ENCODE results near the gene TBC1D8B. TPM values are rescaled to one million over a fixed set of nuclear protein-coding genes. Genes with fewer than 3 reads are reported as not detected.
"Not testable (repeated sequence)": the region's sequence is repeated elsewhere in the genome, so short reads cannot be mapped to it uniquely, and the experiment has no call there.

TBC1D8B gene
- total and polyA plus RNA-seq, 2 of the 4 experiments (the other 2 are of a cell fraction) = 8.3 to 10.4 TPM

DNA sequence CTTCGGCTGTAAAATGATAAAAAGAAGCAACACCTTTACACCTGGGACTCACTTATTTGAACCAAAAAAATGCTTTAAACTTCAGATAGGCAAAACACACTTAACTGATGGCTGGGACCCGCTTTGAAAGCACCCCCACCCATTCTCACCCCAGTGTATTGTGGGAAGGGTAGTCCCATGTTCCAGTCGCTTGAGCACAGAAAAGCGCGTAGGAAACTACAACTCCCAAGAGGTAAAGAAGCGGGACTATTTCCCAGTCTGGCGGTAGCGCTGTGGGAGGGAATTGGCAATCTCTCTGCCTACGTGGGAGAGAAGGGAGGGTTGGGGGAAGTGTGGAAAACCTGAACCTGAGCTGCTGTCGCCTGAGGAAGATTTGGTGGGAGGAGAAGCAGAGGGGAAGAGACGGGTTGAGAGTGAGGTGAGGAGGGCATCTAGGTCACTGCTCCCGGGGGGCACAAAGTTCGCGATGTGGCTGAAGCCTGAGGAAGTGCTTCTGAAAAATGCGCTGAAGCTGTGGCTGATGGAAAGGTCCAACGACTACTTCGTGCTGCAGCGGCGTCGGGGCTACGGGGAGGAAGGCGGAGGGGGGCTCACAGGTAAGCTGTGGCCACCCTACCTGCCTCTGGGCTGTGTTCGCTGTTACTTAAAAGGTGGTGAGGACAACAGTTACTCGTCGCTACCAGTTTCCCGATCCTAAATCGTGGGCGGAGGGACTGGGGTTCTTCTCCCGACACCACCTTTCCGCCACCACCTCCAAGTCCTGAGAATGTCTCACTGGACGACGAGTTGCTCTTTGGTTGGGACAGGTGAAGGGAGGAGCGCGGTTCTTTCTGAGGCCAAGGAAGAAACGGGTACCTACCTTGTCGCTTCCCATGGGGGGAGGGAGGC, at the start of gene TBC1D8B (continued):
- TF ChIP-seq, protein P1, sequence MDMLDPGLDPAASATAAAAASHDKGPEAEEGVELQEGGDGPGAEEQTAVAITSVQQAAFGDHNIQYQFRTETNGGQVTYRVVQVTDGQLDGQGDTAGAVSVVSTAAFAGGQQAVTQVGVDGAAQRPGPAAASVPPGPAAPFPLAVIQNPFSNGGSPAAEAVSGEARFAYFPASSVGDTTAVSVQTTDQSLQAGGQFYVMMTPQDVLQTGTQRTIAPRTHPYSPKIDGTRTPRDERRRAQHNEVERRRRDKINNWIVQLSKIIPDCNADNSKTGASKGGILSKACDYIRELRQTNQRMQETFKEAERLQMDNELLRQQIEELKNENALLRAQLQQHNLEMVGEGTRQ (IDR thresholded peaks at IDR 0.05; ENCODE audit: low read depth, low read length) = no peak
- TF ChIP-seq NFE2L2 (IDR thresholded peaks at IDR 0.05; ENCODE audit: low read depth, low read length) = no peak

DNA sequence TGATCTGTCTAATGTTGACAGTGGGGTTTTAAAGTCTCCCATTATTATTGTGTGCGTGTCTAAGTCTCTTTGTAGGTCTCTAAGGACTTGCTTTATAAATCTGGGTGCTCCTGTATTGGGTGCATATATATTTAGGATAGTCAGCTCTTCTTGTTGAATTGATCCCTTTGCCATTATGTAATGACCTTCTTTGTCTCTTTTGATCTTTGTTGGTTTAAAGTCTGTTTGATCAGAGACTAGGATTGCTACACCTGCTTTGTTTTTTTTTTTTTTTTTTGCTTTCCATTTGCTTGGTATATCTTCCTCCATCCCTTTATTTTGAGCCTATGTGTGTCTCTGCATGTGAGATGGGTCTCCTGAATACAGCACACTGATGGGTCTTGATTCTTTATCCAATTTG, 33.2 kb upstream of the TBC1D8B start:
- H3K9me1 ChIP-seq (ENCODE audit: insufficient read depth, low read length); POLR2A ChIA-PET (ENCODE audit: unreplicated experiment); H2AK9ac ChIP-seq (replicated peaks; ENCODE audit: low read depth, low read length, poor library complexity); H4K20me1 ChIP-seq (ENCODE audit: insufficient read depth, low read length); H3K14ac ChIP-seq (replicated peaks; ENCODE audit: low read depth, low read length); intact Hi-C loops (cut with micrococcal nuclease); dilution Hi-C loops (cut with HindIII; ENCODE audit: low sequenced_read_pairs, unreplicated experiment); H2BK15ac ChIP-seq (ENCODE audit: low read depth, low read length); H4K5ac ChIP-seq (ENCODE audit: low read depth, low read length); H3K23ac ChIP-seq (ENCODE audit: low read depth, low read length); H3K27ac ChIP-seq (ENCODE audit: insufficient read depth, low read length); H2AK5ac ChIP-seq (ENCODE audit: low read depth, low read length); H3K4me3 ChIP-seq (ENCODE audit: insufficient read depth, low read depth, low read length); H3K36me3 ChIP-seq (ENCODE audit: control insufficient read depth, insufficient read depth, low read length); DNase-seq; H3K4ac ChIP-seq (ENCODE audit: low read depth, low read length); H3K56ac ChIP-seq (ENCODE audit: extremely low read depth, insufficient read depth, low read length); H3K79me1 ChIP-seq (ENCODE audit: low read depth in 1 of 2, low read length in 2 of 2); H3K27me3 ChIP-seq (ENCODE audit: control insufficient read depth, insufficient read depth, low read length); H3K4me1 ChIP-seq (ENCODE audit: control insufficient read depth, insufficient read depth, low read length); in situ Hi-C loops (cut with MboI; ENCODE audit: low sequenced_read_pairs); H3K9ac ChIP-seq (ENCODE audit: low read depth, low read length); CTCF ChIA-PET; H3K18ac ChIP-seq (ENCODE audit: low read depth, low read length); H3K9me3 ChIP-seq (ENCODE audit: control insufficient read depth, insufficient read depth, low read length); H2BK20ac ChIP-seq (ENCODE audit: low read depth, low read length); H2AFZ ChIP-seq (replicated peaks; ENCODE audit: low read length, poor library complexity); H2BK120ac ChIP-seq (ENCODE audit: low read depth, low read length); BruUV-seq (replicated peaks); H3K4me2 ChIP-seq (ENCODE audit: low read depth, low read length); ATAC-seq (ENCODE audit: low read depth); H4K8ac ChIP-seq (ENCODE audit: low read depth in 2 of 2, low read length in 2 of 2); H2BK5ac ChIP-seq (ENCODE audit: low read depth, low read length, poor library complexity, severe bottlenecking); H4K91ac ChIP-seq (ENCODE audit: insufficient read depth, low read depth, low read length): not testable (repeated sequence)
- WGBS, 2 experiments (ENCODE audit: extremely low coverage in 2 of 2, insufficient read length in 1 of 2) = no CpG with 5 or more reads among the region's 1 CpG
